ENCODE data around the gene SLC38A1.

GRCh38 chr12:46256942-46257341 lies 11.9 kb downstream of the SLC38A1 start:
- TF ChIP-seq, protein P1, sequence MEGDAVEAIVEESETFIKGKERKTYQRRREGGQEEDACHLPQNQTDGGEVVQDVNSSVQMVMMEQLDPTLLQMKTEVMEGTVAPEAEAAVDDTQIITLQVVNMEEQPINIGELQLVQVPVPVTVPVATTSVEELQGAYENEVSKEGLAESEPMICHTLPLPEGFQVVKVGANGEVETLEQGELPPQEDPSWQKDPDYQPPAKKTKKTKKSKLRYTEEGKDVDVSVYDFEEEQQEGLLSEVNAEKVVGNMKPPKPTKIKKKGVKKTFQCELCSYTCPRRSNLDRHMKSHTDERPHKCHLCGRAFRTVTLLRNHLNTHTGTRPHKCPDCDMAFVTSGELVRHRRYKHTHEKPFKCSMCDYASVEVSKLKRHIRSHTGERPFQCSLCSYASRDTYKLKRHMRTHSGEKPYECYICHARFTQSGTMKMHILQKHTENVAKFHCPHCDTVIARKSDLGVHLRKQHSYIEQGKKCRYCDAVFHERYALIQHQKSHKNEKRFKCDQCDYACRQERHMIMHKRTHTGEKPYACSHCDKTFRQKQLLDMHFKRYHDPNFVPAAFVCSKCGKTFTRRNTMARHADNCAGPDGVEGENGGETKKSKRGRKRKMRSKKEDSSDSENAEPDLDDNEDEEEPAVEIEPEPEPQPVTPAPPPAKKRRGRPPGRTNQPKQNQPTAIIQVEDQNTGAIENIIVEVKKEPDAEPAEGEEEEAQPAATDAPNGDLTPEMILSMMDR (IDR thresholded peaks at IDR 0.05), result no peak
- TF ChIP-seq POLR2A (IDR thresholded peaks at IDR 0.05; ENCODE audit: low read depth) (no peak), POLR2AphosphoS5 (IDR thresholded peaks at IDR 0.05) (no peak)

Data from esophagus muscularis mucosa (tissue), 3 donors.